HepG2 (cell line): Measurements from ENCODE around the gene CCNA2. TPM values are rescaled to one million over a fixed set of nuclear protein-coding genes. Genes with fewer than 3 reads are reported as not detected.

ENCODE experiments used
- ATF3 ChIP-seq: sonication (generic); formaldehyde crosslinking; IDR thresholded peaks from 2 replicates; pipeline ENCODE4 v1.4.0; 2020; ENCODE audit warnings: missing genetic modification reagents
- CBX2 ChIP-seq, 2 experiments: fragments of 200-600 bp in 1 of 2; sonication (generic); formaldehyde crosslinking in 1 of 2; IDR thresholded peaks; 2 replicates each; pipeline versions ENCODE4 v1.7.0 to v1.8.1; 2018 to 2022; ENCODE audit warnings: low read depth in 2 of 2, low read length in 1 of 2, mild to moderate bottlenecking in 1 of 2, missing genetic modification reagents in 1 of 2
- ELF3 ChIP-seq: IDR thresholded peaks from 2 replicates; pipeline ENCODE4 v1.6.1; 2016; ENCODE audit warnings: missing genetic modification reagents, missing compliant biosample characterization
- ERF ChIP-seq: IDR thresholded peaks from 2 replicates; pipeline ENCODE4 v1.6.1; 2018; ENCODE audit warnings: missing biosample characterization, missing genetic modification reagents
- ISL2 ChIP-seq: sonication (generic); formaldehyde crosslinking; IDR thresholded peaks from 2 replicates; pipeline ENCODE4 v1.5.0; 2020; ENCODE audit warnings: missing genetic modification reagents
- KMT2A ChIP-seq: sonication (generic); formaldehyde crosslinking; IDR thresholded peaks from 2 replicates; pipeline ENCODE4 v1.4.0; 2020; ENCODE audit warnings: missing genetic modification reagents
- REST ChIP-seq, 2 experiments: IDR thresholded peaks; 2 replicates each; pipeline ENCODE4 v1.6.1; 2011 to 2012; ENCODE audit warnings: low read length in 2 of 2, borderline replicate concordance in 1 of 2, low read depth in 1 of 2, mild to moderate bottlenecking in 1 of 2, moderate library complexity in 1 of 2
- TARDBP ChIP-seq: sonication (generic); formaldehyde crosslinking; IDR thresholded peaks from 2 replicates; pipeline ENCODE4 v1.8.0; 2022; ENCODE audit warnings: mild to moderate bottlenecking, missing genetic modification reagents
- TFDP2 ChIP-seq: sonication (generic); formaldehyde crosslinking; IDR thresholded peaks from 2 replicates; pipeline ENCODE4 v1.4.0; 2020; ENCODE audit warnings: missing genetic modification reagents
- YEATS2 ChIP-seq: sonication (generic); formaldehyde crosslinking; IDR thresholded peaks from 2 replicates; pipeline ENCODE4 v1.4.0; 2020; ENCODE audit warnings: missing genetic modification reagents, borderline replicate concordance
- ZNF510 ChIP-seq: sonication (generic); formaldehyde crosslinking; IDR thresholded peaks from 2 replicates; pipeline ENCODE4 v1.4.0; 2020; ENCODE audit warnings: low read depth, mild to moderate bottlenecking, missing genetic modification reagents
- ZNF572 ChIP-seq: sonication (generic); formaldehyde crosslinking; IDR thresholded peaks from 2 replicates; pipeline ENCODE4 v1.5.1; 2020; ENCODE audit warnings: mild to moderate bottlenecking, missing genetic modification reagents
- ZNF782 ChIP-seq: sonication (generic); formaldehyde crosslinking; IDR thresholded peaks from 2 replicates; pipeline ENCODE4 v1.4.0; 2020; ENCODE audit warnings: missing genetic modification reagents, mild to moderate bottlenecking, borderline replicate concordance
- ZNF788 ChIP-seq: sonication (generic); formaldehyde crosslinking; IDR thresholded peaks from 2 replicates; pipeline ENCODE4 v1.5.0; 2020; ENCODE audit warnings: mild to moderate bottlenecking, missing genetic modification reagents, borderline replicate concordance
- ZNF883 ChIP-seq: sonication (generic); formaldehyde crosslinking; IDR thresholded peaks from 2 replicates; pipeline ENCODE4 v1.5.1; 2020; ENCODE audit warnings: mild to moderate bottlenecking, missing genetic modification reagents; ENCODE audit errors: not compliant biosample characterization
- polyA plus RNA-seq, 8 experiments: library from polyadenylated mRNA; depleted of rRNA in 3 of 8; stranded (reverse) in 7 of 8; unstranded in 1 of 8; fragments of >200 nt; fragmentation: Illumina TruSeq in 4 of 8; extraction: Trizol in 4 of 8; gene quantifications; 2 replicates each; pipeline versions ENCODE4 v1.2.1 to v1.2.3, GENCODE V29; 2011 to 2016; ENCODE audit warnings: low read depth in 4 of 8, missing spikeins in 1 of 8, mixed read lengths in 1 of 8; ENCODE audit not compliant: insufficient read depth in 1 of 8
- total RNA-seq, 5 experiments: library from RNA; depleted of rRNA; stranded (reverse); fragments of >200 nt; fragmentation: Illumina TruSeq; extraction: Trizol; gene quantifications; 2 replicates each; pipeline ENCODE4 v1.2.3, GENCODE V29; 2016; ENCODE audit warnings: low read depth in 1 of 5
- TF ChIP-seq, protein P1 (sequence below): sonication (generic); formaldehyde crosslinking; IDR thresholded peaks from 2 replicates; pipeline ENCODE4 v1.4.0; 2020; ENCODE audit warnings: missing genetic modification reagents
- TF ChIP-seq, protein P2 (sequence below): sonication (generic); formaldehyde crosslinking; IDR thresholded peaks from 2 replicates; pipeline ENCODE4 v1.8.0; 2022; ENCODE audit warnings: missing genetic modification reagents, mild to moderate bottlenecking, borderline replicate concordance

Gene CCNA2
- total and polyA plus RNA-seq, 2 of the 13 experiments (the other 11 are each of a cell fraction or from before 2014, with no cell fraction given): 31.3 to 105 TPM

DNA sequence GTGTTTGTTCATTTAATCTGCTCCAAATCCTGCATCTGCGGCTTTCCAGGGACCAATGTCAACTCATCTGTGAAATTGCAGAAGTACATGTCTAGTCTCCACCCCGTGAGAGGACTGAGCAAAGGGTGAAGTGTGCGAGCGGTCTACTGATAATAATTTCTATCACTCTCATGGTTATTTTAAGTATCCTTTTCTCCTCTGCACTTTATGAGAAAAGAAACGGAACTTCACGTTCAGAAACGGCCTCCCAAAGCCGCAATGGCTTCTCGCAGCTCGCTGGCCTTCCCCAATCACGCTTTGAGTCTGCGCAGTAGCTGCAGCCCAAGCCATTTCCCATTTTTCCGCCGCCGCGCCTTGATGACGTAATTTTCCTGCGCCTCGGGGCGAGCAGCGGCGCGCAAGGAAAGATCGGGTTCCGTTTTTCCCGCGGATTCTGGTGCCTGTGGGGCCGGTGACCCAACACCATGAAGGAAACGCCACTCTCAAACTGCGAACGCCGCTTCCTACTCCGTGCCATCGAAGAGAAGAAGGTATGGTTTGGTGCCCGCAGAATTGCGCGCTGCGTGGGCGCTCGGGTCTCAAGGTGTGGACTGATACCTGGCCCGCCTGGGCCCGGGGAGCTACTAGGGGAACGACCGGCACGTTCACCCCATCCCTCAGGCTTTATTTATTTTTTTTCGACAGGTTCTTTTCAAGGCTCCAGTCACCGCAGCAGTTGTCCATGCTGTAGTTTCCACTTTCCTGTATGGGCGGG is 22.5 kb downstream of the CCNA2 start, which contains the start of gene EXOSC9 (continued):
- TF ChIP-seq ZNF883 (CRISPR knock-in tag): peak; percentile 83
- TF ChIP-seq TFDP2 (CRISPR knock-in tag): peak; percentile 98
- 0 out of 2 replicates have a peak, but pooled peaks have one; percentile 73 for TF ChIP-seq ZNF510 (CRISPR knock-in tag)
- TF ChIP-seq ZNF572 (CRISPR knock-in tag): no peak; the same call in 1 of the 2 replicates
- peak; percentile 97 for TF ChIP-seq YEATS2 (CRISPR knock-in tag)
- no peak for TF ChIP-seq CBX2 (IDR thresholded peaks at IDR 0.05; ENCODE audit: low read depth, low read length)
- TF ChIP-seq CBX2 (CRISPR knock-in tag; IDR thresholded peaks at IDR 0.05; ENCODE audit: low read depth): no peak
- TF ChIP-seq KMT2A (CRISPR knock-in tag): peak; percentile 99
- peak; percentile 86 for TF ChIP-seq ERF (CRISPR knock-in tag)
- peak in 1 of 2 experiments; percentile 28; a peak in 1 of 4 replicates for TF ChIP-seq REST (IDR thresholded peaks at IDR 0.05; ENCODE audit: borderline replicate concordance in 1 of 2, low read depth in 1 of 2, low read length in 2 of 2)
- TF ChIP-seq, protein P1, sequence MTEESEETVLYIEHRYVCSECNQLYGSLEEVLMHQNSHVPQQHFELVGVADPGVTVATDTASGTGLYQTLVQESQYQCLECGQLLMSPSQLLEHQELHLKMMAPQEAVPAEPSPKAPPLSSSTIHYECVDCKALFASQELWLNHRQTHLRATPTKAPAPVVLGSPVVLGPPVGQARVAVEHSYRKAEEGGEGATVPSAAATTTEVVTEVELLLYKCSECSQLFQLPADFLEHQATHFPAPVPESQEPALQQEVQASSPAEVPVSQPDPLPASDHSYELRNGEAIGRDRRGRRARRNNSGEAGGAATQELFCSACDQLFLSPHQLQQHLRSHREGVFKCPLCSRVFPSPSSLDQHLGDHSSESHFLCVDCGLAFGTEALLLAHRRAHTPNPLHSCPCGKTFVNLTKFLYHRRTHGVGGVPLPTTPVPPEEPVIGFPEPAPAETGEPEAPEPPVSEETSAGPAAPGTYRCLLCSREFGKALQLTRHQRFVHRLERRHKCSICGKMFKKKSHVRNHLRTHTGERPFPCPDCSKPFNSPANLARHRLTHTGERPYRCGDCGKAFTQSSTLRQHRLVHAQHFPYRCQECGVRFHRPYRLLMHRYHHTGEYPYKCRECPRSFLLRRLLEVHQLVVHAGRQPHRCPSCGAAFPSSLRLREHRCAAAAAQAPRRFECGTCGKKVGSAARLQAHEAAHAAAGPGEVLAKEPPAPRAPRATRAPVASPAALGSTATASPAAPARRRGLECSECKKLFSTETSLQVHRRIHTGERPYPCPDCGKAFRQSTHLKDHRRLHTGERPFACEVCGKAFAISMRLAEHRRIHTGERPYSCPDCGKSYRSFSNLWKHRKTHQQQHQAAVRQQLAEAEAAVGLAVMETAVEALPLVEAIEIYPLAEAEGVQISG: peak; percentile 88
- TF ChIP-seq TARDBP: peak; percentile 83
- TF ChIP-seq ISL2: peak; percentile 70; the same call in 1 of the 2 replicates
- TF ChIP-seq ATF3: peak; percentile 83
- peak; percentile 36; the same call in 1 of the 2 replicates for TF ChIP-seq ZNF782
- TF ChIP-seq ZNF788 (CRISPR knock-in tag): peak; percentile 92; the same call in 1 of the 2 replicates
- peak; percentile 82 for TF ChIP-seq ELF3 (CRISPR knock-in tag)
- TF ChIP-seq, protein P2, sequence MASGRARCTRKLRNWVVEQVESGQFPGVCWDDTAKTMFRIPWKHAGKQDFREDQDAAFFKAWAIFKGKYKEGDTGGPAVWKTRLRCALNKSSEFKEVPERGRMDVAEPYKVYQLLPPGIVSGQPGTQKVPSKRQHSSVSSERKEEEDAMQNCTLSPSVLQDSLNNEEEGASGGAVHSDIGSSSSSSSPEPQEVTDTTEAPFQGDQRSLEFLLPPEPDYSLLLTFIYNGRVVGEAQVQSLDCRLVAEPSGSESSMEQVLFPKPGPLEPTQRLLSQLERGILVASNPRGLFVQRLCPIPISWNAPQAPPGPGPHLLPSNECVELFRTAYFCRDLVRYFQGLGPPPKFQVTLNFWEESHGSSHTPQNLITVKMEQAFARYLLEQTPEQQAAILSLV (CRISPR knock-in tag): no peak
